Activated T-helper 1 cell treated with anti-CD3 and anti-CD28 coated beads, Interleukin-12 subunit alpha, Interleukin-12 subunit beta, Interleukin-2, Interleukin-4 antibody, amounts not matched to agents 30 ng/mL and 10 ng/mL and 1 ng/mL, durations not matched to agents 14 hours and 24 hours and 36 hours (primary cell): ENCODE measurements around the gene PXDC1. TPM values are rescaled to one million over a fixed set of nuclear protein-coding genes. Genes with fewer than 3 reads are reported as not detected.

ENCODE experiments used
- DNase-seq: peaks from one replicate; pipeline ENCODE4 v3.0.0; 2021; ENCODE audit warnings: low spot score
- H3K27ac Mint-ChIP-seq: one replicate; pipeline ENCODE4 v1.8.0; 2021; ENCODE audit warnings: mild to moderate bottlenecking, mixed read lengths
- H3K27me3 Mint-ChIP-seq: one replicate; pipeline ENCODE4 v1.8.0; 2022; ENCODE audit warnings: mild to moderate bottlenecking, moderate library complexity, mixed read lengths; ENCODE audit not compliant: insufficient read depth
- H3K36me3 Mint-ChIP-seq: one replicate; pipeline ENCODE4 v1.8.0; 2021; ENCODE audit warnings: low read depth, mixed read lengths
- H3K4me1 Mint-ChIP-seq: one replicate; pipeline ENCODE4 v1.8.0; 2021; ENCODE audit warnings: low read depth, mixed read lengths
- H3K4me3 Mint-ChIP-seq: one replicate; pipeline ENCODE4 v1.8.0; 2021; ENCODE audit warnings: mild to moderate bottlenecking, moderate library complexity, mixed read lengths
- H3K9me3 Mint-ChIP-seq: one replicate; pipeline ENCODE4 v1.8.0; 2021; ENCODE audit warnings: mixed read lengths
- intact Hi-C: fragments of 100-400 bp; cut with micrococcal nuclease; formaldehyde crosslinking; loops from one replicate; pipeline ENCODE4 v1.15.1; 2024
- total RNA-seq: library from RNA; stranded (reverse); gene quantifications from 2 replicates; pipeline ENCODE4 v1.2.3, GENCODE V29; 2022

PXDC1 gene
- total RNA-seq, 1 donor from 2014 or later, result 0.57 TPM

DNA sequence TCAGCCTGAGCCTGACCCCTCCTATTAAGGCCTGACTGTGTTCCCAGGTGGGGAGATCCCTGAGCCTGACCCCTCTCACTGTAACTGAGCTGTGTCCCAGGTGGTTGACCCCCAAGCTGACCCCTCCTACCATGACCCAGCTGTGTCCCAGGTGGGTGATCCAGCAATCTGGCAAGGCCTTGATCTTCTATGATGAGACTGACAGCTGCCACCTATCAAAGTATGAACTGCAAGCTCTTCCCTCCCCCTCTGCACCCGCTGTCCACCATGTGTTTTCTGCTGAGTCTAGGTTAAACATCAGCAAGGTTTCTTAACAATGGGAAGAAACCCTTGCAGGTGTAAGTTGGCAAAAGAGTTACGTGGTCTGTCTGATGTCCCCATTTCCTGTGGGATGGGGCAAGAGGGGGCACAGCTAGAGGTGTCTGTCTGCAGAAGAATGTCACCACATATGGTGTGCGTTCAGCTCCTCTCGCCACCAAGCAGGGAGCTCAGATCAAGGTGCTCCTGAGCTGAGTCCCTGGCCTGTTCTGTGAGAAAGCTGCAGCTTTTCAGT, 5.9 kb downstream of the PXDC1 start:
- Mint-ChIP-seq H3K36me3 (no peaks in the 10 kb centered on the region), H3K9me3 (no peaks in the 10 kb centered on the region), H3K4me3 (no peak overlapping the region), H3K4me1 (peaks cover 13% of the 10 kb centered on the region), H3K27ac (no peak overlapping the region), H3K27me3 (peaks cover 35% of the 10 kb centered on the region)
- intact Hi-C loops, result loop anchor here (5.0 kb wide), 1 partner anchor 392 kb away; the partner anchor contains the start of gene ECI2
- no peak for DNase-seq

GRCh38 chr6:3744901-3745470, 6.5 kb downstream of the PXDC1 start:
- H3K9me3 Mint-ChIP-seq, result no peaks in the 10 kb centered on the region
- H3K27me3 Mint-ChIP-seq, result peaks cover 35% of the 10 kb centered on the region
- no peak overlapping the region for H3K27ac Mint-ChIP-seq
- H3K4me1 Mint-ChIP-seq, result peaks cover 13% of the 10 kb centered on the region
- intact Hi-C loops, result loop anchor here (5.0 kb wide), 2 partner anchors 392 to 1192 kb away; partner anchors contain the start of gene ECI2
- H3K4me3 Mint-ChIP-seq, result no peak overlapping the region
- H3K36me3 Mint-ChIP-seq, result no peaks in the 10 kb centered on the region
- DNase-seq, result no peak

- Mint-ChIP-seq H3K36me3 (no peaks in the 10 kb centered on the region), H3K27ac (no peak overlapping the region), H3K27me3 (peaks cover 29% of the 10 kb centered on the region), H3K4me1 (peaks cover 13% of the 10 kb centered on the region), H3K4me3 (no peak overlapping the region), H3K9me3 (no peaks in the 10 kb centered on the region)
- no peak for DNase-seq
- intact Hi-C loops, result loop anchor here (5.0 kb wide), 1 partner anchor 1193 kb away; no protein-coding TSS in a partner anchor
Measured at GRCh38 chr6:3744211-3744900, 7.2 kb downstream of the PXDC1 start.

DNA sequence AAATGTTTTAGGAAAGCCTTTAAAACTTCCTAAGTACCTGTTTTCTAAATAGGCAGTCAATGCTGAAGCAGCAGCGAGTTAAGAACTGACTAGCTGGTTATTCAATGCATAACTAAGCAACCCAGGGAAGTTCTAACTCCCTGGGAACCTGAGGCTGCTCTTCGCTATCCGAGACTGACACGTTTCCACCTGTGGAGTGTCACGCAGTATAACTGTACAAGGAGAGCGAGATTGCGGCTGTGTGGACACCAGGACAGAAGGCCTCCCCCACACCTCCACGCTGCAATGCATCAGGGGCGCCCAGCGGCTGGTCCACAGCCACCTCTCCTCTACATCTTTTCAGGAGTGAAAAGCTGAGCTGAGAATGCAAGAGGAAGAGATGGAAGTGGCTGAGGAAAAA, 8.0 kb downstream of the PXDC1 start:
- H3K27ac Mint-ChIP-seq, result no peak overlapping the region

DNA sequence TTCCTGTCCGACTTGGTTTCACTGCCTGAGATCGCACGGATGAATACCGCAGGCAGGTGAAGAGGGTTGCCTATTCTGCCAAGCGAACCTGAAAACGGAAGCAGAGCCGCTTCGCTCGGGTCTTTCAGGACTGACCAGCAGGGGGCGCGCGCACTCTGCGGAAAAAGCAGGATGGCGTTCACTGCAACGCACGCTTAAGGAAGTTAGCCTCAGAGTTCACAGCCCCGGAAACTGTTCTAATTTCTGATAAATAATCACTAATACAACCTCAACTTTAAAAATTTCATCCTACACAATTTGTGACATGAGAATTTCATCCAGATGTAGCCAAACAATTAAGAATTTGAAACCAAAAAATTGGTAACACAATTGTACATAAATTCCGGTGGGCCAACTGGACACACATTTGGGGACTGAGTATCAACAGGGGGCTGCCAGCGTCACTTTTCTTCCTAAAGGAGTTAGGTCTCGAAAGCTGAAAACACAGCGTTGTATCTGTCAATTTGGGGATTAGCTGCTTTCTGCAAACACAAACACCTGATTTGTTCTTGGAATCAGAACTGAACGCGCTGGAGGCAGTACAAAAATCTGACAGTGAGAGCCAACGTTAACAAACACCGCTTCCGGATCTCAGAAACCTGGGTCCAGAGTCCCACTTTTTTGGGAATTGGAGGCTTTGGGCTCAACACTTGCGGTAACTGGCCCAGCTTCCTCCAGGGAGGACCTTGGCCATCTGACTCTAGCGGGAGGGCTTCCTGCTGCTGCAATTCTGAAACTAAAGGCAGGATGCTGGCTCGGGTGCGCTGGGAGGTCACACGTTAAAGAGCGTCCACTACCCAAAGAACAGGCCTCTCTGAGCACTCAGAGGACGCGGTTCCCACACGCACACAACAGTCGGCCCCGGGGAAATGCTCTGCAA, 8.8 kb downstream of the PXDC1 start:
- no peak overlapping the region for H3K27ac Mint-ChIP-seq
- H3K9me3 Mint-ChIP-seq, result no peaks in the 10 kb centered on the region
- no peaks in the 10 kb centered on the region for H3K36me3 Mint-ChIP-seq
- intact Hi-C loops, result loop anchor here (1.0 to 5.0 kb wide), 9 partner anchors 107 to 1195 kb away; partner anchors contain the start of gene FAM50B
- H3K27me3 Mint-ChIP-seq, result peaks cover 12% of the 10 kb centered on the region
- DNase-seq, result peak; percentile 75
- H3K4me1 Mint-ChIP-seq, result peaks cover 13% of the 10 kb centered on the region
- no peak overlapping the region for H3K4me3 Mint-ChIP-seq

More for the DNA sequence above, 8.0 kb downstream of the PXDC1 start:
- Mint-ChIP-seq H3K4me1 (peaks cover 13% of the 10 kb centered on the region), H3K4me3 (no peak overlapping the region), H3K36me3 (no peaks in the 10 kb centered on the region), H3K9me3 (no peaks in the 10 kb centered on the region), H3K27me3 (peaks cover 21% of the 10 kb centered on the region)
- no peak for DNase-seq
- intact Hi-C loops, result loop anchor here (2.0 to 5.0 kb wide), 2 partner anchors 143 to 1194 kb away; no protein-coding TSS in a partner anchor

GRCh38 chr6:3742076-3742425, 9.5 kb downstream of the PXDC1 start:
- Mint-ChIP-seq H3K27ac (no peak overlapping the region), H3K9me3 (no peaks in the 10 kb centered on the region), H3K4me1 (peaks cover 13% of the 10 kb centered on the region), H3K36me3 (no peaks in the 10 kb centered on the region), H3K27me3 (peaks cover 11% of the 10 kb centered on the region), H3K4me3 (no peak overlapping the region)
- intact Hi-C loops, result loop anchor here (1.0 to 5.0 kb wide), 9 partner anchors 107 to 1195 kb away; partner anchors contain the start of gene FAM50B
- DNase-seq, result no peak

DNA sequence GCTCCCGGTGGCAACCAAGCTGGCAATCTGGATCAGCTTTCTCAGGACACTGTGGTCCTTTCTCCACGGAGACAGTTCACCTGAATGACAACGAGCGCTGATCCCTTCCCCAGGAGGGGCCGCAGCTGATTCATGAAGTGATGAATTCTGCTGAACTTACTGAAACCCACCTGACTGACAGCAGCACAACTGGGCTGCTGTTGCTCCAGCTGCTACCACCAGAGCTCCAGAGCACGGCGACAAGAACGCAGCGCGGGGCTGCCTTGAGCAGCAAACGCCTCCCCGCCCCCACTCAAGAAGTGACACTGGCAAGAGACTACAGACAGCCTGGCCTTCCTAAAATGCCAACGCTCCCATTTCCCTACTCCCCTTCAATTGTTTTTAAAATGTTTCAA, 10.0 kb downstream of the PXDC1 start:
- Mint-ChIP-seq H3K4me1 (peaks cover 13% of the 10 kb centered on the region), H3K9me3 (no peaks in the 10 kb centered on the region), H3K4me3 (no peak overlapping the region), H3K27ac (no peak overlapping the region), H3K27me3 (peaks cover 11% of the 10 kb centered on the region), H3K36me3 (no peaks in the 10 kb centered on the region)
- intact Hi-C loops, result loop anchor here (5.0 kb wide), 1 partner anchor 1196 kb away; no protein-coding TSS in a partner anchor
- DNase-seq, result no peak

DNA sequence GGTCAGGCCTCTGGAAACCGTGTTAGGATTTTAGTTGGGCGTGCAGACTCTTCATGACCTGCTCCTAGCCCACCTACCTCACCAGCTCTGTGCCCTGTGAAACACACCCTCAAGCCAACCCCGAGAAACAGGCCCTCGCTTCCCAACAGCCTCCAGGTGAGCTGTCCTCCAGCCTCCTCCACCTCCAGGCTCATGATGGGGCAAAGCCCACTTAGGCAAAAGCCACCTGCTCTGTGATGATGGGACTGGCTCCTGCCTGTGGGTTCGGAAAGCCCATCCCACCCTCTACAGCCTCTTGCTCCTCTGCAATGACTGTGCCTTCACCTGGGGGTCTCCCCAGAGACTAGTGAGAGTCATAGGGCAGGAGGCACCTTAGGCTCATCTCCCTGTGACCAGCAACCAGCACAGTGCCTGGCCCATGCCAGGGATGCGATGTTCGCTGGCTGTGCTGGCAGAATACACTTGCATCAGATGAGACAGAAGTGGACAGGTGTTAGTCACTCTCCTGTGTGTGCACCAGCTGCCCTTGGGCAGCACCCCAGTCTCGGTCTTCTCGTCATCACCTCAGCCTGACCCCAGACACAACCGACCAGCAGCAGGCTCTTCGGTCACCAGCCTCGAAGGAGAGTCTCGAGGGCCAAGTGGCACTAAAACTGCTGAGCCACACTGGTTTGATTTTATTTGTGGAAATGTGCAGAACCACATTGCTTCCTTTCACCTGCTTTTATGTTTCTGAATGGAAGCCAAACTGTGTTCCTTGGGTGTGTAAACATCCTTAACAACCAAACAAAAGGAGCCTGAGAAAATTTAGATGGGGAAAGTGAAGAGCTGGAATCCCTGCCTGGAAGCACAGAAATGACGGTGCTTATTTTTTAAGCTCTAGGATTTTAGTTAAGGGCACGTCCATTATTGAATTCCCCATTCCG, 10.7 kb downstream of the PXDC1 start:
- H3K27ac Mint-ChIP-seq, result no peak overlapping the region
- no peaks in the 10 kb centered on the region for H3K9me3 Mint-ChIP-seq
- intact Hi-C loops, result loop anchor here (5.0 kb wide), 1 partner anchor 1196 kb away; no protein-coding TSS in a partner anchor
- DNase-seq, result no peak
- peaks cover 14% of the 10 kb centered on the region for H3K27me3 Mint-ChIP-seq
- no peak overlapping the region for H3K4me3 Mint-ChIP-seq
- H3K36me3 Mint-ChIP-seq, result no peaks in the 10 kb centered on the region
- peaks cover 13% of the 10 kb centered on the region for H3K4me1 Mint-ChIP-seq

DNA sequence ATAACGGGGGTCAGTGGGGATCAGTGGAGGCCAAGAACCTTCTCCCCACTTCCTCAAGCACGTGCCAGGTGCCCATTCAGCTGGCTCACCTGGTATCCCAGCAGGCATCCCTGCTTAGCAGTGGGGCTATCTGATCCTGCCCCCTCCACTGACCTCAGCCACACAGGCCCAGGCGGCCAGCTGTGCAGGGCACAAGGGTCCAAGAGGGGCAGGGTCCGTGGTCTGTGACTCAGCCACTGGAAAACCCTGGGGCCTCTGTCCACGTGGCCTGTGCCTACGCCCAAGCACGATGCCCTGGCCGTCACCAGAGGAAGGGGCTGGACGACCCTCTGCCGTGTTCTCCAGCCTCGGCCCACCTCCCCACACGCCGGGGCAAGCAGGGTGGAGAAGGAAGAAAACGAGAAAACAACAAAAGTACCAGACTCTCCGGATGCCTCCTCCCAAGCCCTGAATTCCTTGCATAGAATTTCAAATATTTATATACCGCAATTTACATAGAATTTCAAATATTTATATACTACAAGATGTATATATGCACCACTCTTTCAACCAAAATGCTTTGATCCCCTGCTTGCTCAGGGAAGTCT, 12.1 kb downstream of the PXDC1 start:
- Mint-ChIP-seq H3K4me3 (no peak overlapping the region), H3K27ac (no peak overlapping the region), H3K9me3 (no peaks in the 10 kb centered on the region), H3K4me1 (peaks cover 13% of the 10 kb centered on the region), H3K27me3 (peaks cover 16% of the 10 kb centered on the region), H3K36me3 (no peaks in the 10 kb centered on the region)
- no peak for DNase-seq
- intact Hi-C loops, result no loop called here

GRCh38 chr6:3738381-3739131, 13.0 kb downstream of the PXDC1 start:
- no peak overlapping the region for H3K27ac Mint-ChIP-seq
- peaks cover 13% of the 10 kb centered on the region for H3K4me1 Mint-ChIP-seq
- H3K36me3 Mint-ChIP-seq, result no peaks in the 10 kb centered on the region
- no peak overlapping the region for H3K4me3 Mint-ChIP-seq
- no peak for DNase-seq
- intact Hi-C loops, result no loop called here
- no peaks in the 10 kb centered on the region for H3K9me3 Mint-ChIP-seq
- peaks cover 18% of the 10 kb centered on the region for H3K27me3 Mint-ChIP-seq

DNA sequence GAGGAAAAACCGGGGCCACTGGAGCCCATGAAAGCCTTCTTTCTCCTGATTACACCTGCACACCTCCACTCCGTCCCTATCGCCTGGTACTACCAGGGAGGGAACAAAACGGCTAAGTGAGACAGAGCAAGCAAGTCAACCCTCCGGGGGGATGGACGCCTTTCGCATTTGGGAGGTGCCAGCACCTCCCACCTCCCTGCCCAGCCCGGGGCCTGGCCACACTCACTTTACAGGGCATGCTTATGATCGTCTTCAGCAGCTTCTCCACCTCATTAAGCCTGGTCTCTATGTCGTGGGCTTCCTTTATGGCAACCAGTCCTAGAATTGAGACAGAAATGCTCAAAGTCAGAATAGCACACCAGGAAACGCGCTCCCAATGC, 13.7 kb downstream of the PXDC1 start:
- Mint-ChIP-seq H3K9me3 (no peaks in the 10 kb centered on the region), H3K4me1 (peaks cover 8% of the 10 kb centered on the region), H3K4me3 (no peak overlapping the region), H3K27ac (no peak overlapping the region), H3K36me3 (no peaks in the 10 kb centered on the region), H3K27me3 (peaks cover 20% of the 10 kb centered on the region)
- intact Hi-C loops, result no loop called here
- DNase-seq, result no peak
